HG03469 (cell line): ENCODE results near the gene SIGLEC12.
"Not testable (repeated sequence)": the region's sequence is repeated elsewhere in the genome, so short reads cannot be mapped to it uniquely, and the experiment has no call there.

Experiments
- ATAC-seq: cut with Tn5 transposase; IDR thresholded peaks from one replicate; pipeline ENCODE4 v1.9.1; 2021; ENCODE audit warnings: mild to moderate bottlenecking, moderate library complexity, moderate number of reproducible peaks; ENCODE audit not compliant: unreplicated experiment

SIGLEC12 gene

DNA sequence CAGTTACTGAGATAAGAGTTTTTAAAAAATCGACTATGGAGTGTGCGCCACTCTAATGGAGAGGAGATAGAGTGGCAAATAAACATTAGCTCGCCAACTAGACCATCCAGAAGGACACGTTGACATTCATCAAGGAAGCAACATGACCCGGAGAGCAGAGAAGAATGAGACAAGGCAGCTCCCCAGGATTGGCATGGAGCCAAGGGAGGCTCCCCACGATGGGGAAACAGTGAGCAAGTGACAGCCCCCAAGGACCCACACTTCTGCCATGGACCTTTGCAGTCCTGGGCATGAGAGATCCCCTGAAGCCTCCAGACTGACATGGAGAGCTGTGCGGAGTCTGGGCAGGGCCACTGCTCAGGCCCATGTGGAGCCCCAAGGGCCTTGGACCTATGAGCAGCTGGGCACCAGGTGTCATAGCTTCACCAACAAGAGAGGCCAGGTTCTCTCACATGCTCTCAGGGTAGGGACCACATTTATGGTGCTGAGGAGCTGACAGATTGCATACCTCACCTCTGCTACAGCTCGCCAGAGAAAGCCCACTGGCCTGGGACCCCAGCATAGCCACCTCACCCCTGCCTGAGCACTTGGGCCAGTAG lies 23.2 kb upstream of the SIGLEC12 start:
- no peak for ATAC-seq

DNA sequence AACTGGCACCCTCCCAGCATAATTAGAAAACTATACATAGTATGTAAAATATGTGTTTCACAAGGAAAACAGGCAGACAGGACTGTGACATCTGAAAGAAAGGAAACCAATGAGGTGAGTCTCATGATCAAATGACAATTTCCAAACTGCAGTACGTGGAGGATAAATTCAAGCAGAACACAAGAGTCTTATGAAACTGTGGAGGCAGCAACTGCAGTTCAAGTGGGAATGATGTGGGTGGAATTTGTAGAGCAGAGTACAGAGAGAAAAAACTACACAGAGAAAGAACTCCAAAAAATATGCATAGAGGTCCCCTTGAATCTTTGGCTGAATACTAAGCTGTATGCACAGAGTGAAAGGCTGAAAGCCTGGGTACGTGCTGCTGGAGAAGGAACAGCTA lies 20.2 kb upstream of the SIGLEC12 start:
- no peak for ATAC-seq

DNA sequence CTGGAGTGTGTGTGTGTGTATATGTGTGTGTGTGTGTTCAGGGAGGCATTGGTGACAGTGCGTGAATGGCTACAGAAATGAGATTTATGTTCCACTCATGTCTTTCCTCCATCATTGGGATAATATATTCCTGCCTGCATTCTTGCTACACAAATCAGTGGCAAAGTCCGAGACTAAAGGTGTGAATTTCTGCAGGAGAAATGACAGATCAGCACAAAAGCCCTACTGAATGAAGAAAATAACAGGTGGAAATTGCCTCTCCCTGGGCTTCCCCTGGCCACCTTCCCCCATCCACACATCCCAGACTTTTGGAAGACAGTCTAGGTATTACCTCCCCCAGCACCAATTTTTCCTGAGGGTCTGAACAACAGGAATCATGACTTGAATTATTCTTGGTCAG lies 19.8 kb upstream of the SIGLEC12 start:
- no peak for ATAC-seq

DNA sequence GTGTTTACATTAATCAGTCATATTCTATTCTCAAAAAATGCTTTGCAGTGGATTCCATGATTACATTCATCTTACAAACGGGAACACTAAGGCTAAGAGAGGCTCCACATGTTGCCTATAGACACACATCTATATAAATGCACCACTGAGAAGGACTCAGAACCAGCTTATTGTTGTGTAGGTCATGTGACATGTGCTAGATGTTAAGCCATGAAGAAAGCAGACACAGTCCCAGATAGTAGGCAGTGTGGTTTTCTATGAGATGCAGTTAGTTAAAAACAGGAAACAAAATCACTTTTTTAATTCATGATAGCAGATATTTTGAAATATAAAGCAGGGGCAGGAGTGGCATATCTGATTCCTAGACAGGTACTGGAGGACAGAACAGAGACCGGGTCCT lies 19.1 kb upstream of the SIGLEC12 start:
- ATAC-seq, result no peak

DNA sequence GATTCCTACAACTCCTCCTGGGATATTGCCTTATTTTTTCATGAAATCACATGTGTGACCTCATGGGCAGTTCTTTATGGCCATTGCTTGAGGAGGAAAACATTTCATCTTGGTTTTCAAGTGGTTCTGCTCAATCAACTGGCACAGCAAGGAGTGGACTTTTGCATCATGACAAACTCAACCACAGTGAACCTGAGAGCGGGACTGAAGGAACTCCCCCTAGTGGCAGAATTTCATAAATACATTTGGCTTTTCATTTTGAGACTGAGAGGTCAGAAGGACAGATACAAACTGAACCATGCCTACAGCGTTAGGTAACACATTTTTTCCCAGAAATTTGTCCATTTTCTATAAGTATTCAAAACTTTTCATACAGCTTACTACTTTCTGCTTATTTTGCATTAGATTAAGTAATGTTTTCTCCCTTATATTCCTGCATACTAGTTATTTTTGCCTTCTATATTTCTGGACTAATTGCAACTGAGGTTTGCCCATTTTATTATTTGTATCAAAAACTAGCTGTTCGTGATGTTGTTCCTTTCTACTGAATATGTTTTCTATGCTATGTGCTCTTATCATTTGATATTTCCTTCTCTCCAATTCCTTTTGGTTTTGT lies 13.4 kb upstream of the SIGLEC12 start:
- no peak for ATAC-seq

DNA sequence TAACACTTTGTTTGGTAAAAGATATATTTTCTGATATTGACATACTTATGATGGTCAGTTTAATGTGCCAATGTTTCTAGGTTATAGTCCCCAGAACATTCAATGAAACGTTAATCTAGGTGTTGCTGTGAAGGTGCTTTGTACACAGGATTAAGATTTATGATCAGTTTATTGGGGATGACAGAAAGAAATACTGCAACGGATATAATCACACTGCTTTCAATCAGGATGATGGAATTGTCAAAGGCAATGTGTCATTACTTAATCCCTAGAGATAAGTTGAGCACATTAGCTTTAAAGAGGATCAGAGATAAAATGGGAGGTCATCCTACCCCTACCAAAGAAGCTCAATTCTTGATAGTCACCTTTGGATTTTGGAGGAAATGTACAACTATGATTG lies 12.4 kb upstream of the SIGLEC12 start:
- no peak for ATAC-seq

DNA sequence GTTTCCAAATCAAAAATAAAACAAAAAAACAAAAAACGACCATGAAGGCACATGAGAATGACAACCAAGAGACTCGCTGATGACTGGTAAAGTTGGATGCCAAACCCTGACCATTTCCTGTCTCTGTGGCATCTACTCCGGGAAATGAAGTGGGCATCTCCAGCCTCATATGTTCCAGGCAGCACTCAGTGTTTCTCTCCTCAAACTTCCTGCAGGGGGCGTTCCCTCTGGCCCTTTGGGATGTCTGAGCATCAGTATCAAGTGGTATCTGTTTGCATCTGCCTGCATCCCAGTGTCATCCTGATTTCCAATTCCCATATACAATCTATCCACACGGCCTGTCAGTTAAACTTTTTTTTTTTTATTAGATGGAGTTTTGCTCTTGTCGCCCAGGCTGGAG lies 9.8 kb upstream of the SIGLEC12 start:
- ATAC-seq, result no peak

DNA sequence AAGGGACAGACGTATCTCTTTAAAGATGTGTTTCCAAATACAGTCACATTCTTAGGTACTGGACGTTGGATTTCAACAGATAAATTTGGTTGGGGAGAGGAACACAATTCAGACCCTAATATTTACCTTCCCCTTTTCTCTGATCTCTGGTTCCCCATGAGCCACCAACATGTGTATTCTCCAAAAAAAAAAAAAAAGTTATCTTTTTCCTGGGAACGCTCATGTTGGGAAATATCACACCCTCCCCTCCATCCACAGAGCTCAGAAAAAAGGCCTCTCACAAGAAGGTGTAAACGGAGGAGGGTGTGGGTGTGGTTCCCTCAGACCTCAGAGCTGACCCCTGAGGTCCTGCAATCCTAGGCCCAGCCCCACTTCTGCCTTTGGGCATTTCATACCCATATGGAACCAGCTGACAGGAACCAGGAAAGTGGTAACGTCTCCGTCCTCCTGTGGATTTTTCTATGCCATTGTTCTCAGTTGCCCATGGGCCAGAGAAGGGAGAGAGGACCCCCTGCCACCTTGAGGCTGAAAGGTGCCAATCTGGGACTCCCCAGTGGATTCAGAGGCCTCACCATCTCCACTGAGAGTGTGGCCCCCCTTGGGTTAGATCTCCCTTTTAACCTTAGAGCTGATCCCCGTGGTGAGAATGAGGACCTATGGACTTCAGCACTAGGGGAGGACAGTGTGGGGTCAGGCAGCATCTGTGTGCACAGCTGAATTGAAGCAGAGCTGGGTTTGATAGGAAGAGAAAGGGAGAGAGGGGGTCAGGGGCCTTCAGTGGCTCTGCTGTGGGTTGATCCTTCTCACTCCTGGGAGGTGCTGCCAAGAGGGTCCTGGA lies 8.4 kb upstream of the SIGLEC12 start:
- no peak for ATAC-seq

DNA sequence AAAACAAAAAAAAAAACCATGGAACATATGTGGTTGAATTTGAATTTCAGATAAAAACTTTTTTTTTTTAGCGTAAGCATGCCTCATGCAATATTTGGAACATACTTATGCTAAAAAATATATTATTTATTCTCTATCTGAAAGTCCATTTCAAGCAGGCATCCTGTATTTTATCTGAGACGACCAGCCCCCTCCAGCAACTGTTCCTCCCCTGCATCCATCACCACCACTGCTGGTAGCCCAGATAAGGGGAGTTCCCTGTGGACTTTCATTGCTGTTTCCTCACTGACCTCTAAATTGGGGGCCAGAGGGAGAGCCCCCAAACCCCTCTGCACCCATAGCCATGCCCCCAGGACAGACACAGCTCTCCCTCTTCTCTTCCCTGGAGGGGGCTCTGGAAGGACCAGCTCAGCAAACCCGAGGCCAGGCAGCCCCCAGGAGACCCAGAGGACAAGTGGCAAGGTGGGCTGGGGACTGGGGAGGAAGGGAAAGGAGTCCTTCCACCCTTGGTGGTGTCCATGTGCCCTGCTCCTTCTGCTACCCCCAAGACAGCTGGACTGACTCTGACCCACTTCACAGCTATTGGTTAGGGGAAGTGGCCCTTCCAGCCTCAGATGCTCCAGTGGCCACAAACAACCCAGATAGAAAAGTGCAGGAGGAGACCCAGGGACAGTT lies 6.6 kb upstream of the SIGLEC12 start:
- ATAC-seq, result no peak

DNA sequence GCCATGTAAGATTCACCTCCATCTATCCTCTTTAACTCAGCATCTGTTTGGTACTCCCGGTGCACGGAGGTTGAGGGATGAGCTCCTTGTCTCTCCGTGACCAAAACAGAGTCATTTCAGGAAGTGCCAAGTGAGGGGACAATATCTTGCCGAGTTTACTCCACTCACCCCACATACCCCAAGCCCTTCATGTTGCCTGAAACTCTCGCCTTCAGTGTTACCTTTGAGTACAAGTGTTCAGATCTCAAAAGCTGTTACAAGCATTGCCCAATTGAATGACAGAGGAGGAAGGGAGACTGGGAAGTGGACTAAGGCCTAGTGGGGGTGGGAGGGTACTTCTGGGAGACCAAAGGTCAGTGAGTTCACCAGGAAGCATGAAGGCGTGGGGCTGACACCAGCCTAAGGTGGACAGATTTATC lies 6.0 kb upstream of the SIGLEC12 start:
- no peak for ATAC-seq

DNA sequence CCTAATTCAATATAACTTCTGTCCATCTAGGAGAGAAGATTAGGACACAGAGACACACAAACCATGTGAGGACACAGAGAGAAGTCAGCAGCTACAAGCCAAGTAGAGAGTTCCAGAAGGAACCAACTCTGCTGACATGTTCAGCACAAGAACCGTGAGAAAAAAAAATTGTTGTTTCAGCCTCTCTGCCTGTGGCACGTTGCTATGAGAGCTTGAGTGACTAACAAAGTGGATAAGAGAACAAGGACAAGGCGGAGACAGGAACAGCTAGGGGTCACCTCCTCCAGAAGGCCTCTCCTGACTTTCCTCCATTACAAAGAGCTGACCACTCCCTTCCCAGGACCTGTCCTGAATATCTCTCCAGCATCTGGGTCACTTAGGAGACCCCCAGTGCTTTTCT lies 5.6 kb upstream of the SIGLEC12 start:
- ATAC-seq, result no peak

DNA sequence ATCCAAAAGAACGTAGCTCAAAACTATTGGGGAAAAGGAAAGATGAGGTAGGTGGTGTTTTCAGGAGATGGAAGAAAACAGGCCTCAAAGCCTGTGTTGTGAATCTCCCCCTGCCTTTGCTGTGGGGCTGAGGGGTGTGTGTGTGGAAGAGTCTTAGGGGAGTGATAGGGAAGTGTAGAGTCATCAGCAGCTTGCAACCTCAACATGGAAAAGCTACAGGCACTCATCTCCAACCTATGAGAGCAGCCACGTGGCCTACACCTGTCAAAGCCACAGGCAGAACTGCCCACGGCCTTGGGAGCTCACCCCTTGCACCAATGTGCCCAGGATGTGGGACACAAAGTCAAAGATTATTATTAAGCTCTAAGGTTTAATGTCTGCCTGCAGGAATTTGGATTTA lies 4.3 kb upstream of the SIGLEC12 start:
- ATAC-seq, result no peak

DNA sequence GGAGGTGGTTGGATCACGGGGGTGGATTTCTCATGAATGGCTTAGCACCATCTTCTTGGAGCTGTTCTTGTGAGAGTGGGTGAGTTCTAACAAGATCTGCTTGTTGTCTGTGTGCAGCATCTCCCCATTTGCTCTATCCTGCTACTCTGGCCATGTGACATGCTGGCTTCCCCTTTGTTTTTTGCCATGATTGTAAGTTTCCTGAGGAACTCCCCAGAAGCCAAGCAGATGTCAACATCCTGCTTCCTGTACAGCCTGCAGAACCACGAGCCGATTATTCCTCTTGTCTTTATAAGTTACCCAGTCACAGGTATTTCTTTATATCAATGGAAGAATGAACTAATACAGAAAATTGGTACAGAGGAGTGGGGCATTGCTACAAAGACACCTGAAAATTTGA lies 2.3 kb upstream of the SIGLEC12 start:
- no peak for ATAC-seq

DNA sequence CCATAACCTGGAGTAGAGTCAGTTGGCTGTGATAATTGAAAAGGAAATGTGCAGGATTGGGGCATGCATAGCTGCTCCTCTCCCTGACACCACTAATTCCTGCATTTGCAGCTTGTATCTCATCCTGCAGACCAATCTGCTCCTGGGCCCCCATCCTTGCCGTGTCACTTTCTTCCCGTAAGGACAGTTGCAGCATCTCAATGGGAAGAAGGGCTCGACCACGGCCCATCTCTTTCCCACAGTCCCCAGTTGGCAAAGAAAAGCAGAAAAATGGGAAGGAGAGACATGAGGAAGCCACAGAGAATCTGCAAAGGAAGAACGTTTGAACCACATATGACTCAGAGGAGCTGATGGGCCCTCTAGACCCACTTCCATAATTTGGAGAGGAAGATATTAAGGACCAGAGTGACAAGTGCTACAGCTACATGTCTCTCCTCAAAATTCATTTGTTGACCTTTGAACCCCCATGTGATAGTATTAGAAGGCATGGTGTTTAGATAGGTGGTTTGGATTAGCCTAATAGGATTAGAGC lies 1.8 kb upstream of the SIGLEC12 start:
- ATAC-seq, result no peak

DNA sequence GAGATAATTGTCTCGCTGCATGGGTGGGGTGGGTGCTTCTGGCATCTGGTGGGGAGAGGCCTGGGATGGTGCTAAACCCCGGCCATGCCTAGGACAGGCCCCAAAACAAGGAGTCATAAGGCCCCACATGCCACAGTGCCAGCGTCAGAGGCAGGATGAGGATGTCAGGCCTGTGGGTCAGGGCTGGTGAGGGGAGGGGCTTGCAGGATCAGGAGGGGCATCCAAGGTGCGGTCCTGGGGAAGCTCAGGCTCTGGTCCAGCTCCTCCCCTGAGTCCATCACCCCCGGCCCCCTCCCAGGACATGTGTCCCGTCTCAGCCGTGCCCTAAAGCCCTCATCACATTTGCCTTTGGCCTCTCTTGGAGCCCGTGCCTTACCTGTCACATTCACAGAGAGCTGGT lies 669 bp downstream of the SIGLEC12 start:
- not testable (repeated sequence) for ATAC-seq

DNA sequence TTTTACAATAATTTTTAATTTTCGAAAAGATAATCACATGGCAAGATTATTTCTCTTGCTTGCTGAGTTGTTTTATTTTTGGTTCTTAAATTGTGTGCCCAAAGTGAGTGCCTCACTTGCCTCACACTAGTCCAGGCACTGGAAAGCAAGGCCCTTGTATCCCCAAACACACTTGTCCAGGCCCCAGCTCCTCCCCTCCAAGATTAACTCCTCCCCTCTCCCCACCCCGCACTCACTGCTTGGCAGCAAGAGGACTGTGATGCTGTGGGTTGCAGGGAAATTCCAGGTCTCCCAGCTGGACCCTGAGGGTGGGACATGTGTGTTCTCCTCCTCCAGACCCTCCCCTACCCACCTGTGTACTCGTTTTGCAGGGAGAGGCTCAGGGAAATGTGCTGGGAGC lies 3.9 kb downstream of the SIGLEC12 start:
- no peak for ATAC-seq

DNA sequence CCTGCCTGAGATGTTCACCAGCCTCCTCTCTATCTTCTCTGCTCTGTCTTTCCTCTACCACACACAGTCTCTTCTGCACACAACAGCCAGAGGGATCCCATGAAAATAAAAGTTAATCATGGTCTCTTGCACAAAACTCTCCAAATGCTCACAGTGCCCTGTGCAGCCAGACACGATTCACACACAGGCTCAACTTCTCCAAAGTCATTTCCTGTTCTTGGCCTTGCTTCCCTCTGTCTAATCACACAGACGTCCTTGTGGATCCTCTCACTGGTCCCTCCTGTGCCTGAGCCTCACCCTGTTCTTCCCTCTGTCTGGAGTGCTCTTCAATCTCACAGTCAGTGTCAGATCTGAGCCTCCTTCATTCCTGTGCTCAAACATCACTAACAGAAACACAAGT lies 7.8 kb downstream of the SIGLEC12 start:
- ATAC-seq, result no peak

DNA sequence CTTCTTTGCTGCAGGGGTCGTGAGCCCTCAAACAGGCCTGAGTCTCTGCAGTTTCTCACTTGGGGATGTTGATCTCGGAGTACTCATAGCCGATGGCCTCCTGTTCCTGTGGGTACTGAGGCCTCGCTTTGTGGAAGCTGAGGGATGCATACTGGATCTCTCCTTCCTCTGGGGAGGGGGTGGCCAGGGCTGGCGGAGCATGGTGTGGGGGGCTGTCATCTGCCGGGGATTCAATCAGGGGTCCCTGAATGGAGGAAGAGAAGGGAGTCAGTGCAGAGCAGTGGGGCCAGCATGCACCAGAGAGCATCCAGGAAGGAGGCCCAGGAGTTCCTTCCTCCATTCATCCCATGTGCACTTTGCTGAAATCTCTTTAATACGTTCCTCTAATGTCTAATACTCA lies 10.0 kb downstream of the SIGLEC12 start:
- no peak for ATAC-seq

DNA sequence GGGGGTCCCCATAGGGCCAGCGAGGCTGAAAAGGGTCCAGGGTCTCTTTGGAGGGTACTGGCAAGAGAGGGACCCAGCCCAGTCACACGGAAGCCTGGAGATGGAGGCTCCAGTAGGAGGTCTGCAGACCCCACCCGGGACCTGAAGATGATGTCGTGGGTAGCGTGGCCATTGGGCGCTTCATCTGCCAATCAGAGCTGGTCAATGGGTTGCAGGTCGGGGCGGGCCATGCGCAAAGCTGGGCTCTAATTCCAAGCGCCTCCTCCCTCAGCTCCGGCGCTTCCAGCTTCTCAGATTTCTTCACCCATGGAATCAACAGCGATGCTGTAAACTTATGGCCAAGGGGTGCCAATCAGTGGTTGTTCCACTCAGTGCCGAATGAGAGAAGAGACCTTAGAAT lies 10.9 kb downstream of the SIGLEC12 start:
- ATAC-seq, result no peak

DNA sequence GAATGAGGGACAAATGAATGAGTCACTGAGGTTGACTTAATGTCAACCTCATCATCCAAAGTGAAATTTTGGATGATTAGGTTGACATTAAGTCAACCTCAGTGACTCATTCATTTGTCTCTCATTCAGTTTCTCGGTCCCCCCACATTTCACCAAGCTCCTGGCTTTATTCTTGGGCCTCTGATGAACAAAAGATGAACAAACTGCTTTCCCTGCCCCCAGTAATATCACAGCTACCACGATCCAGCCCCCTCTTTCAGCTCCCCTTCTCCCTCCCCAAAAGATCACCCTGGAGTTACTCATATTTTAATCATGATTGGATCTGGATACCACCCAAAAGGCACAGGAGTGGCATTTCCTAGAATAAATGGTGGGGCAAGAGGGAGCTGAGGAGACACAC lies 12.5 kb downstream of the SIGLEC12 start:
- ATAC-seq, result no peak

DNA sequence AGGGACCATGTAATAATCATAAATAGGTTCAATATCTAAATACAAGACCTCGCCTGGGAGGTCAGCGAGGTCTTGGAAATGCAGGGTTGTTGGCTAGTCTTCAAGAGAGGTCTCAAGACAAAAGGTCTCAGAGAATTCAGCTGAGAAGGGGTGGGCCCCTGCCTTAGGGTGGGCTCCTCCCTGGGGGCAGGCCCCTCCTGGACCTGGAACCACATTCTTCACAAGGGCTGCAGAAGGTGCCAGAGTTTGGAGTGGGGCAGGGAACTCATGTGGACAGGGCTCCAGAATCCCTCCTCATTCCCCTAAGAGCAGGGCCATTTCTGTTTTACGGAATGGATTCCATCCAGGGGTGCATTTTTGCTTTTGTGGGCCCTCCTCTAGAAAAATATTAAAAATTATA lies 13.1 kb downstream of the SIGLEC12 start:
- ATAC-seq, result no peak
